ENCODE results near the gene ARL8B. TPM values are rescaled to one million over a fixed set of nuclear protein-coding genes. Genes with fewer than 3 reads are reported as not detected.
A peak's percentile ranks its signal among the peaks of the same experiment; 100 is the strongest.

ARL8B gene
- polyA plus RNA-seq, 1 donor (not counting 4 experiments of a cell fraction or from before 2014, with no cell fraction given) = 102 TPM

DNA sequence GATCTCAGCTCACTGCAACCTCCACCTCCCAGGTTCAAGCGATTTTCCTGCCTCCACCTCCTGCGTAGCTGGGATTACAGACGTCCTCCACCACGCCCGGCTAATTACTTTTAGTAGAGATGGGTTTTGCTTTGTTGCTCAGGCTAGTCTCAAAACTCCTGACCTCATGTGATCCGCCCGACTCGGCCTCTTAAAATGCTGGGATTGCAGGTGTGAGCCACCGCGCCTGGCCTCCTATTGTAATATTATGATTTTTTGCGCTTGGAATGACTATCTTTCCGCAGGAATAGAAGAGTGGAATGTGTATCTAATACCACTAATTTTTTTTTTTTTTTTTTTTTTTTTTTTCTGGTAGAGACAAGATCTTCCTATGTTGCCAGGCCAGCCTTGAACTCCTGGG is 1.8 kb downstream of the ARL8B start:
- Histone ChIP-seq H3K9me3 (ENCODE audit: control insufficient read depth, low read depth, low read length) (no peaks in the 10 kb centered on the region), H3K27ac (ENCODE audit: control insufficient read depth, insufficient read depth, low read length) (peak overlapping the region; percentile 100)
- dilution Hi-C loops (cut with MboI; ENCODE audit: extremely low pct_ligation_motif_present, low sequenced_read_pairs) = no loop called here

GRCh38 chr3:5126586-5126985 is 4.5 kb downstream of the ARL8B start:
- Histone ChIP-seq H3K79me2 (ENCODE audit: control insufficient read depth, insufficient read depth, low read length) (peaks cover 93% of the 10 kb centered on the region), H3K9ac (ENCODE audit: control insufficient read depth, extremely low read depth, insufficient read depth, low read length) (peak overlapping the region; percentile 54), H2AFZ (ENCODE audit: control insufficient read depth, low read length) (no peak overlapping the region), H3K9me1 (ENCODE audit: control insufficient read depth, extremely low read depth, insufficient read depth, low read length) (no peaks in the 10 kb centered on the region), H3K27me3 (ENCODE audit: control insufficient read depth, extremely low read depth, insufficient read depth, low read length) (no peaks in the 10 kb centered on the region), H3K36me3 (ENCODE audit: control insufficient read depth in 2 of 2, extremely low read depth in 1 of 2, insufficient read depth in 2 of 2, low read length in 2 of 2) (no peaks in the 10 kb centered on the region), H3K4me3 (ENCODE audit: control insufficient read depth in 2 of 3, extremely low read depth in 1 of 3, insufficient read depth in 2 of 3, low read depth in 1 of 3, low read length in 3 of 3) (no peak overlapping the region), H3K4me2 (ENCODE audit: control insufficient read depth, extremely low read depth, insufficient read depth, low read depth, low read length) (peak overlapping the region; percentile 54), H3K27ac (ENCODE audit: control insufficient read depth, insufficient read depth, low read length) (peak overlapping the region; percentile 85), H3K9me3 (ENCODE audit: control insufficient read depth, low read depth, low read length) (no peaks in the 10 kb centered on the region), H4K20me1 (ENCODE audit: control insufficient read depth, extremely low read depth, insufficient read depth, low read length) (peaks cover 7% of the 10 kb centered on the region), H3K4me1 (ENCODE audit: control insufficient read depth, extremely low read depth, insufficient read depth, low read length) (peaks cover 28% of the 10 kb centered on the region)
- no peak for DNase-seq (ENCODE audit: low read depth, low spot score)
- TF ChIP-seq EZH2 (IDR thresholded peaks at IDR 0.05; ENCODE audit: low read length) (no peak), CTCF (optimal IDR thresholded peaks at IDR 0.05 in 1 of 3, IDR thresholded peaks at IDR 0.05 in 1 of 3, conservative IDR thresholded peaks at IDR 0.05 in 1 of 3; ENCODE audit: extremely low read depth in 1 of 3, insufficient read depth in 2 of 3, low read length in 3 of 3) (no peak)
- dilution Hi-C loops (cut with MboI; ENCODE audit: extremely low pct_ligation_motif_present, low sequenced_read_pairs) = no loop called here
- FAIRE-seq = no peak

More for the DNA sequence above, 1.8 kb downstream of the ARL8B start:
- DNase-seq (ENCODE audit: low read depth, low spot score) (no peak), FAIRE-seq (no peak)
- peaks cover 7% of the 10 kb centered on the region for H4K20me1 ChIP-seq (ENCODE audit: control insufficient read depth, extremely low read depth, insufficient read depth, low read length)
- no peaks in the 10 kb centered on the region for H3K36me3 ChIP-seq (ENCODE audit: control insufficient read depth in 2 of 2, extremely low read depth in 1 of 2, insufficient read depth in 2 of 2, low read length in 2 of 2)
- peak overlapping the region; percentile 93 for H3K4me2 ChIP-seq (ENCODE audit: control insufficient read depth, extremely low read depth, insufficient read depth, low read depth, low read length)
- peaks cover 28% of the 10 kb centered on the region for H3K4me1 ChIP-seq (ENCODE audit: control insufficient read depth, extremely low read depth, insufficient read depth, low read length)
- H3K27me3 ChIP-seq (ENCODE audit: control insufficient read depth, extremely low read depth, insufficient read depth, low read length) = no peaks in the 10 kb centered on the region
- peak overlapping the region; percentile 89 to 100 (median 91) for H3K4me3 ChIP-seq (ENCODE audit: control insufficient read depth in 2 of 3, extremely low read depth in 1 of 3, insufficient read depth in 2 of 3, low read depth in 1 of 3, low read length in 3 of 3)
- H3K79me2 ChIP-seq (ENCODE audit: control insufficient read depth, insufficient read depth, low read length) = peaks cover 68% of the 10 kb centered on the region
- H3K9me1 ChIP-seq (ENCODE audit: control insufficient read depth, extremely low read depth, insufficient read depth, low read length) = no peaks in the 10 kb centered on the region
- H2AFZ ChIP-seq (ENCODE audit: control insufficient read depth, low read length) = no peak overlapping the region
- H3K9ac ChIP-seq (ENCODE audit: control insufficient read depth, extremely low read depth, insufficient read depth, low read length) = peak overlapping the region; percentile 99
- TF ChIP-seq CTCF (optimal IDR thresholded peaks at IDR 0.05 in 1 of 3, IDR thresholded peaks at IDR 0.05 in 1 of 3, conservative IDR thresholded peaks at IDR 0.05 in 1 of 3; ENCODE audit: extremely low read depth in 1 of 3, insufficient read depth in 2 of 3, low read length in 3 of 3) (no peak), EZH2 (IDR thresholded peaks at IDR 0.05; ENCODE audit: low read length) (no peak)

Measured in keratinocyte (primary cell).